HG02884 (cell line): ENCODE data around the gene COQ5.

Source experiments
- ATAC-seq: cut with Tn5 transposase; IDR thresholded peaks from one replicate; pipeline ENCODE4 v1.9.1; 2021; ENCODE audit warnings: mild to moderate bottlenecking, moderate library complexity; ENCODE audit not compliant: unreplicated experiment

The COQ5 gene

DNA sequence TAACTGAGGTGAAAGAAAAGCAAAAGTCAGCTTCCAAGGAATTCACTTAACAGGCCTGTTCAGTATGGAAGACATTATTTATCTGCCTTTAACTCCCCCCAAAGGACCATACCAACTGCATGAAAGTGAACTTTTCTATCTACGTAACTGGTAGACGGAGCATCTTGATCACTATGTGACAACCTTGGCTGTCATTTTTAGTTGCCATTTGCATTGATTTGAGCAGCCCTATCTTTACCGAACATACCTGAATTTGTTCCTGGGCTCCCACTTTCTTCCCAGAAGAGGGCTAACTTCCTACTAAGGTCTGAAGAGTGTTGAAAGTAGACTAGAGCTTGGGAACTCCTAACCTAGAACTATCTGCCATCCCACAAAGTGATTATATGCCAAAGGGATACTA lies 68.8 kb downstream of the COQ5 start:
- no peak for ATAC-seq

DNA sequence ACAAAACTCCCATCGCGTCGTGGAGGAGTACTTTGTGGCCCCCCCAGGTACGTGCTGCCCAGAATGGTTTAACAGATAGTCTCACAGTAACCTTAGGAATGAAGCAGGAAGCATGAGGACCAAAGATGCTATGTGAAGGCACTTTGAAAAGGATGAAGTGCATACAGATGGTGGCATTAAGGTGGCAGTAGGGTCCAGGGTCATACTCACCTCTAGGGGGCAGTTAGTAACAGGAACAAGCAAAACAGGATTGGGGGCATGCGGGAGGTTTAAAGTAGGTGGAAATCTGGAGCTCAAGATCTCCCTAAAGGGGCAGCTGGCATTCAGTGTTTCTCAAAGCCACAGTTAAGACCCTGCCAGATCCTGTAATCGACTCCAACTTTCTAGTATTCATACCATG lies 71.8 kb downstream of the COQ5 start:
- no peak for ATAC-seq

DNA sequence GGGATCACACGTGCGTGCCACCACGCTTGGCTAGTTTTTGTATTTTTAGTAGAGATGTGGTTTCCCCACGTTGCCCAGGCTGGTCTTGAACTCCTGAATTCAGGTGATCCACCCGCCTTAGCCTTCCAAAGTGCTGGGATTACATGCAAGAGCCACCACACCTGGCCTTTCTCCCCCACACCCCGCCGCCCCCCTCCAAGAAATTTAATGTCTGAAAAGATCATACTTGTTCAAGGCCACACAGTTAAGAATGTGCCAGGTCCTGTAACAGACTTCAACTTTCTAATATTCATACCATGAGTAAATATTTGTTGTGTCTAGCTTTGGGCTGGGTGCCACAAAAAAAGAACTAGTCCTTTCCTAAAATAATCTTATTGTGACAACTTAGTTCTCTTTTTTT lies 73.7 kb downstream of the COQ5 start:
- no peak for ATAC-seq

DNA sequence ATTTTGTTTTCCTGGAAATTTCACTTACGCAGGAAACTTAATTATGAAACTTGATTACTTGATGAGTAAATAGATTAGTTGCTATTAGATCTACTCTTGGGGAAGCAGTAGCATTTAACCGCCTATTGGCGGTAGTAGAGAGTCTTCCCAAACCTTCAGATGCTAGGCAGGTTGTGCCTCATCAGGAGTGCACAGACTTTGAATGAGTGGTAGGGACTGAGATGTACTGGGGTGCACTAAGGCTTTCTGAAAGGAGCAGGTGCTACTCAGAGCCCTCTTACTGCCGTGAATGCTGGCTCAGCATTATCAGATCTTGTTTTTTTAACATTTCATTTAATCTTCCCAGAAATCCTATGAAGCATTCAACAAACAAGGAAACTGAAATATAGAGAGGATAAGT lies 75.0 kb downstream of the COQ5 start:
- peak; percentile 59 for ATAC-seq
